Endothelial cell of umbilical vein (primary cell): ENCODE data around the gene RBM20. TPM values are rescaled to one million over a fixed set of nuclear protein-coding genes. Genes with fewer than 3 reads are reported as not detected.

Source experiments
- BruUV-seq: library from RNA; stranded (reverse); fragments of 400-500 nt; replicated peaks from 2 replicates; lab custom pipeline; 2021; lab: Mats Ljungman, UMichigan
- CTCF ChIA-PET: fragments of 300-600, 350-600 bp; sonication (Branson Sonifier 250); formaldehyde crosslinking; loops from one replicate; lab custom pipeline; 2021; ENCODE audit warnings: antibody characterized with exemption, inconsistent platforms; lab: Charles Lee
- POLR2A ChIA-PET: fragments of 300-600, 350-600 bp; sonication (Branson Sonifier 250); formaldehyde crosslinking; loops from one replicate; lab custom pipeline; 2021; ENCODE audit warnings: antibody characterized with exemption, inconsistent platforms; lab: Charles Lee
- DNase-seq: peaks from one replicate; pipeline ENCODE4 v3.0.0-alpha.2; 2011; ENCODE audit warnings: low read depth, low spot score
- FAIRE-seq: peaks from 2 replicates; lab custom pipeline; 2011; peaks lifted over from hg19 to GRCh38; lab: Jason Lieb, UNC
- H2AFZ ChIP-seq: 2 replicates; pipeline ENCODE4 v1.6.0; 2012; ENCODE audit warnings: low read depth, low read length, control low read depth, inconsistent platforms
- H3K27ac ChIP-seq: 2 replicates; pipeline ENCODE4 v1.5.1; 2011; ENCODE audit warnings: low read depth, mild to moderate bottlenecking, control low read depth, low read length, moderate library complexity; ENCODE audit not compliant: insufficient read depth
- H3K27me3 ChIP-seq, 2 experiments: 2 replicates each; pipeline versions ENCODE4 v1.6.0 to v1.6.1; 2011; ENCODE audit warnings: low read length in 2 of 2, mixed read lengths in 1 of 2; ENCODE audit not compliant: control insufficient read depth in 2 of 2, insufficient read depth in 2 of 2
- H3K36me3 ChIP-seq, 2 experiments: 2 replicates in 1 of 2; 3 replicates in 1 of 2; pipeline ENCODE4 v1.5.1; 2011; ENCODE audit warnings: low read length in 2 of 2, mild to moderate bottlenecking in 1 of 2, moderate library complexity in 1 of 2; ENCODE audit not compliant: control insufficient read depth in 2 of 2, insufficient read depth in 2 of 2; ENCODE audit errors: extremely low read depth in 1 of 2
- H3K4me1 ChIP-seq: 3 replicates; pipeline ENCODE4 v1.5.1; 2011; ENCODE audit warnings: mild to moderate bottlenecking, low read length; ENCODE audit not compliant: control insufficient read depth, insufficient read depth; ENCODE audit errors: extremely low read depth
- H3K4me2 ChIP-seq: 2 replicates; pipeline ENCODE4 v1.6.1; 2011; ENCODE audit warnings: low read length, control low read depth, mixed read lengths; ENCODE audit not compliant: insufficient read depth
- H3K4me3 ChIP-seq, 3 experiments: fragments of 200-600 bp in 1 of 3; sonication (generic), shearing (Covaris generic) in 1 of 3; replicated peaks in 1 of 3; 2 replicates each; pipeline ENCODE4 v1.5.1; 2011 to 2016; ENCODE audit warnings: control low read depth in 3 of 3, low read length in 3 of 3, mild to moderate bottlenecking in 2 of 3, inconsistent platforms in 1 of 3, low read depth in 1 of 3, moderate library complexity in 1 of 3; ENCODE audit not compliant: insufficient read depth in 1 of 3
- H3K79me2 ChIP-seq: 2 replicates; pipeline ENCODE4 v1.6.0; 2012; ENCODE audit warnings: low read length, inconsistent platforms; ENCODE audit not compliant: control insufficient read depth, insufficient read depth
- H3K9ac ChIP-seq: replicated peaks from 2 replicates; pipeline ENCODE3; 2011; ENCODE audit warnings: low read length, control low read depth; ENCODE audit not compliant: insufficient read depth; ENCODE audit errors: extremely low read depth
- H3K9me1 ChIP-seq: replicated peaks from 3 replicates; pipeline ENCODE4 v1.6.0; 2011; ENCODE audit warnings: mild to moderate bottlenecking, low read length; ENCODE audit not compliant: control insufficient read depth, insufficient read depth; ENCODE audit errors: extremely low read depth
- H3K9me3 ChIP-seq: replicated peaks from 2 replicates; pipeline ENCODE4 v1.5.1; 2012; ENCODE audit warnings: low read length, inconsistent platforms; ENCODE audit not compliant: control insufficient read depth, insufficient read depth
- H4K20me1 ChIP-seq: replicated peaks from 2 replicates; pipeline ENCODE3; 2011; ENCODE audit warnings: mild to moderate bottlenecking, low read length; ENCODE audit not compliant: control insufficient read depth, insufficient read depth; ENCODE audit errors: extremely low read depth
- CTCF ChIP-seq, 2 donors: IDR thresholded peaks; 1 replicate in 1 of 2; 2 replicates in 1 of 2; pipeline ENCODE4 v1.5.1; 2011; ENCODE audit warnings: low read length in 2 of 2, mild to moderate bottlenecking in 2 of 2, moderate library complexity in 2 of 2, control low read depth in 1 of 2, inconsistent platforms in 1 of 2, low read depth in 1 of 2; ENCODE audit not compliant: insufficient read depth in 1 of 2; ENCODE audit errors: extremely low read depth in 1 of 2
- EZH2 ChIP-seq: IDR thresholded peaks from 2 replicates; pipeline ENCODE4 v1.6.1; 2012; ENCODE audit warnings: borderline replicate concordance, low read depth, mild to moderate bottlenecking, moderate library complexity, low read length, inconsistent platforms; ENCODE audit not compliant: severe bottlenecking
- FOS ChIP-seq: IDR thresholded peaks from 2 replicates; pipeline ENCODE4 v1.6.1; 2011; ENCODE audit warnings: mild to moderate bottlenecking, low read length, moderate library complexity, borderline replicate concordance; ENCODE audit not compliant: insufficient read depth
- GATA2 ChIP-seq: IDR thresholded peaks from 2 replicates; pipeline ENCODE4 v1.7.0; 2011; ENCODE audit warnings: low read depth, mild to moderate bottlenecking, moderate library complexity, mixed read lengths, low read length; ENCODE audit not compliant: insufficient read length, insufficient read depth
- JUN ChIP-seq: IDR thresholded peaks from 2 replicates; pipeline ENCODE4 v1.6.1; 2011; ENCODE audit warnings: borderline replicate concordance, low read depth; ENCODE audit not compliant: insufficient read length, insufficient read depth
- MYC ChIP-seq: IDR thresholded peaks from one replicate; pipeline ENCODE4 v1.6.1; 2011; ENCODE audit warnings: mild to moderate bottlenecking, low read depth, low read length
- POLR2A ChIP-seq: IDR thresholded peaks from 2 replicates; pipeline ENCODE4 v1.6.1; 2012; ENCODE audit warnings: low read depth, mild to moderate bottlenecking, control low read depth, low read length
- POLR2AphosphoS5 ChIP-seq: IDR thresholded peaks from 2 replicates; pipeline ENCODE4 v1.6.1; 2012; ENCODE audit warnings: low read depth, mild to moderate bottlenecking, control low read depth, low read length, moderate library complexity; ENCODE audit not compliant: insufficient read depth
- dilution Hi-C: fragments of 300-500 bp; cut with MboI; formaldehyde crosslinking; loops from one replicate; pipeline ENCODE4 v1.15.0; 2019; ENCODE audit warnings: low sequenced_read_pairs; ENCODE audit not compliant: extremely low pct_ligation_motif_present
- intact Hi-C: fragments of 100-400 bp; cut with micrococcal nuclease; formaldehyde crosslinking; loops from one replicate; pipeline ENCODE4 v1.10.0; 2022
- polyA plus RNA-seq, 4 experiments: library from polyadenylated mRNA; depleted of rRNA in 3 of 4; stranded (reverse) in 3 of 4; unstranded in 1 of 4; fragments of >200 nt; gene quantifications; 2 replicates each; pipeline versions ENCODE4 v1.2.1 to v1.2.3, GENCODE V29; 2011 to 2012; ENCODE audit warnings: missing spikeins in 1 of 4
- total RNA-seq: library from RNA; stranded (reverse); gene quantifications from 2 replicates; pipeline ENCODE4 v1.2.3, GENCODE V29; 2021
- TF ChIP-seq, protein P1 (sequence below): IDR thresholded peaks from 2 replicates; pipeline ENCODE4 v1.6.1; 2011; ENCODE audit not compliant: insufficient read depth, insufficient read length

RBM20 gene
- total and polyA plus RNA-seq, 2 donors (not counting 3 experiments of a cell fraction or from before 2014, with no cell fraction given), result 0.04 TPM; not detected in 1

DNA sequence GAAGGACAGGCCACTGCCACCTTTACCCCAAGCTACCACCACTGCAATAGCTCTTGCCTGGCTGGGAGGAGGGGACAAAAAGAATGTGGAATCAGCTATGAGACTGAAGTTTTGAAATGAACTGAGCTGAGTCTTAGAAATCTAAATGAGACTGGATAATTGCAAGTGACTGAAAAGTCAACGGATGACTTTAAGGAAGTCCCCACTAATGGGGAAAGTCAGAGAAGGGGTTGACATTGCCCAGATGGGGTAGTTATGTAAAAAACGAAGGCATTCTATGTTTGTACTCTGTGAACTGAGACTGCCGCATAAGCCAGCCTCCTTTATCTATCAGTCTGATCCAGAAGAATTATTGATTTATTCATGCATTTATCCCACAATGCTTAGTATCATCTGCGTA lies 67.2 kb downstream of the RBM20 start:
- no peak overlapping the region for H3K27ac ChIP-seq
- no peak overlapping the region for H3K4me2 ChIP-seq
- FAIRE-seq, result no peak
- no peaks in the 10 kb centered on the region for H3K79me2 ChIP-seq
- H3K9me1 ChIP-seq, result no peaks in the 10 kb centered on the region
- H3K4me3 ChIP-seq, result no peak overlapping the region
- no peaks in the 10 kb centered on the region for H3K36me3 ChIP-seq
- H3K4me1 ChIP-seq, result no peaks in the 10 kb centered on the region
- no peak overlapping the region for H3K9ac ChIP-seq
- POLR2A ChIA-PET, result interaction anchor here (0.7 kb wide), 1 partner anchor 1319 kb away, joined by 3 read pairs; no protein-coding TSS in a partner anchor
- no peak overlapping the region for H2AFZ ChIP-seq
- peaks cover 0 to 3% of the 10 kb centered on the region in 2 experiments for H3K27me3 ChIP-seq
- dilution Hi-C loops (no loop called here), intact Hi-C loops (no loop called here)
- CTCF ChIA-PET, result no interaction called here
- DNase-seq, result no peak
- BruUV-seq, result no TSS peak
- no peaks in the 10 kb centered on the region for H4K20me1 ChIP-seq
- no peaks in the 10 kb centered on the region for H3K9me3 ChIP-seq
- TF ChIP-seq POLR2A (no peak), MYC (no peak), CTCF (IDR thresholded peaks at IDR 0.05; ENCODE audit: extremely low read depth in 1 of 2, insufficient read depth in 1 of 2, low read depth in 1 of 2, low read length in 2 of 2) (no peak), FOS (no peak), JUN (no peak), EZH2 (no peak), GATA2 (no peak), POLR2AphosphoS5 (no peak)
- TF ChIP-seq, protein P1, sequence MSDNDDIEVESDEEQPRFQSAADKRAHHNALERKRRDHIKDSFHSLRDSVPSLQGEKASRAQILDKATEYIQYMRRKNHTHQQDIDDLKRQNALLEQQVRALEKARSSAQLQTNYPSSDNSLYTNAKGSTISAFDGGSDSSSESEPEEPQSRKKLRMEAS, result no peak
